Measurements from ENCODE around the gene NEU4.

- TF ChIP-seq, protein P1, sequence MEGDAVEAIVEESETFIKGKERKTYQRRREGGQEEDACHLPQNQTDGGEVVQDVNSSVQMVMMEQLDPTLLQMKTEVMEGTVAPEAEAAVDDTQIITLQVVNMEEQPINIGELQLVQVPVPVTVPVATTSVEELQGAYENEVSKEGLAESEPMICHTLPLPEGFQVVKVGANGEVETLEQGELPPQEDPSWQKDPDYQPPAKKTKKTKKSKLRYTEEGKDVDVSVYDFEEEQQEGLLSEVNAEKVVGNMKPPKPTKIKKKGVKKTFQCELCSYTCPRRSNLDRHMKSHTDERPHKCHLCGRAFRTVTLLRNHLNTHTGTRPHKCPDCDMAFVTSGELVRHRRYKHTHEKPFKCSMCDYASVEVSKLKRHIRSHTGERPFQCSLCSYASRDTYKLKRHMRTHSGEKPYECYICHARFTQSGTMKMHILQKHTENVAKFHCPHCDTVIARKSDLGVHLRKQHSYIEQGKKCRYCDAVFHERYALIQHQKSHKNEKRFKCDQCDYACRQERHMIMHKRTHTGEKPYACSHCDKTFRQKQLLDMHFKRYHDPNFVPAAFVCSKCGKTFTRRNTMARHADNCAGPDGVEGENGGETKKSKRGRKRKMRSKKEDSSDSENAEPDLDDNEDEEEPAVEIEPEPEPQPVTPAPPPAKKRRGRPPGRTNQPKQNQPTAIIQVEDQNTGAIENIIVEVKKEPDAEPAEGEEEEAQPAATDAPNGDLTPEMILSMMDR (IDR thresholded peaks at IDR 0.05) = no peak
- TF ChIP-seq POLR2A (IDR thresholded peaks at IDR 0.05) = no peak
Measured at GRCh38 chr2:241814643-241815476, 5.9 kb downstream of the NEU4 start.

Data from thyroid gland (tissue), 4 donors.